Heart left ventricle (tissue), 16 donors: ENCODE measurements around the gene CD8A. TPM values are rescaled to one million over a fixed set of nuclear protein-coding genes. Genes with fewer than 3 reads are reported as not detected.
A peak's percentile ranks its signal among the peaks of the same experiment; 100 is the strongest.
"Not testable (repeated sequence)": the region's sequence is repeated elsewhere in the genome, so short reads cannot be mapped to it uniquely, and the experiment has no call there.

Experiments
- ATAC-seq, 4 donors: fragments of 200-7000 bp; cut with Tn5 transposase; one replicate each; pipeline ENCODE4 v1.9.1; 2020 to 2022; ENCODE audit warnings: moderate library complexity in 4 of 4, mild to moderate bottlenecking in 3 of 4, moderate number of reproducible peaks in 1 of 4
- DNase-seq, 5 donors: peaks; one replicate each; pipeline ENCODE4 v3.0.0-alpha.2; 2020
- H3K27ac ChIP-seq, 12 donors: fragments of 200-600 bp; sonication (generic) in 4 of 12; one replicate each; pipeline versions ENCODE4 v1.5.0 to v1.8.0; 2016 to 2022; ENCODE audit warnings: mild to moderate bottlenecking in 2 of 12
- H3K27me3 ChIP-seq, 9 donors: fragments of 200-600 bp; sonication (generic) in 2 of 9; one replicate each; pipeline versions ENCODE4 v1.5.1 to v1.8.0; 2016 to 2022; ENCODE audit warnings: mild to moderate bottlenecking in 3 of 9
- H3K36me3 ChIP-seq, 9 donors: fragments of 200-600 bp; sonication (generic) in 2 of 9; one replicate each; pipeline versions ENCODE4 v1.5.0 to v1.8.0; 2018 to 2022; ENCODE audit warnings: mild to moderate bottlenecking in 2 of 9
- H3K4me1 ChIP-seq, 12 donors: fragments of 200-600 bp; sonication (generic) in 4 of 12; one replicate each; pipeline versions ENCODE4 v1.5.0 to v1.8.0; 2016 to 2022; ENCODE audit warnings: mild to moderate bottlenecking in 3 of 12
- H3K4me3 ChIP-seq, 12 donors: fragments of 200-600 bp; sonication (generic) in 4 of 12; one replicate each; pipeline versions ENCODE4 v1.5.0 to v1.8.0; 2017 to 2022; ENCODE audit warnings: mild to moderate bottlenecking in 9 of 12, moderate library complexity in 4 of 12
- H3K9me3 ChIP-seq, 12 donors: fragments of 200-600 bp; sonication (generic) in 4 of 12; one replicate each; pipeline versions ENCODE4 v1.5.0 to v1.8.0; 2016 to 2022; ENCODE audit warnings: mild to moderate bottlenecking in 1 of 12
- POLR2A ChIP-seq, 2 donors: fragments of 450-650 bp; IDR thresholded peaks; one replicate each; pipeline ENCODE4 v1.6.1; 2017; ENCODE audit warnings: antibody characterized with exemption in 2 of 2, mild to moderate bottlenecking in 2 of 2, moderate library complexity in 2 of 2
- WGBS, 4 donors: extraction: QIAGEN DNeasy Blood & Tissue Kit in 2 of 4; methylation state at CpG; one replicate each; pipeline versions ENCODE4 v1.1.5 to v1.1.7; 2013 to 2018; 5-methylcytosine and 5-hydroxymethylcytosine counted together
- intact Hi-C, 10 donors: fragments of 100-400 bp; cut with DNase I; formaldehyde crosslinking; loops; one replicate each; pipeline versions ENCODE4 v1.11.1 to v1.14.2; 2022
- polyA plus RNA-seq, 2 donors: library from polyadenylated mRNA; stranded (reverse); fragments of 200-250 nt; gene quantifications; one replicate each; pipeline ENCODE4 v1.2.3, GENCODE V29; 2013
- total RNA-seq, 9 donors: library from RNA; depleted of rRNA in 2 of 9; stranded (reverse); fragments of >200 nt in 2 of 9; fragmentation: NEBNext Ultra II Directional in 3 of 9; extraction: Animal tissue kit (Norgen Biotek cat#: 25700) in 3 of 9; gene quantifications; one replicate each; pipeline versions ENCODE4 v1.1.0 to v1.2.4, GENCODE V29; 2016 to 2023
- TF ChIP-seq, protein P1 (sequence below), 12 donors: fragments of 200-600 bp; sonication (generic) in 4 of 12; IDR thresholded peaks; one replicate each; pipeline versions ENCODE4 v1.5.0 to v1.8.0; 2018 to 2022; ENCODE audit warnings: antibody characterized with exemption in 12 of 12, mild to moderate bottlenecking in 5 of 12
- donor health status: ischemic (EF 13 %, LVEDD 7.1; RV severe dilation, severe dysfunction).
- donor health status: healthy with polysubstance abuse.
- donor health status: DM: no; HTN: yes; CAD: no.
- donor health status: DM: no; HTN: no; CAD: no.
- donor health status: ischemic (EF 25% LVEDD 6.9; RV normal size, moderate dysfunction).
- donor health status: ischemic (EF 25% LVEDD 5.7; RV mildly dilated, moderate dysfunction).
- donor health status: healthy.
- donor health status: DM: yes; HTN: yes; CAD: no.
- donor health status: ischemic (EF 35%, LVEDD 5.7; RV mildly dilated, moderate dysfunction).
- donor health status: nonischemic (EF 11% LVEDD 7.7; RV severe dilation, severe dysfunction).
- donor health status: DM: yes; HTN: yes; CAD: no.
- donor health status: PGD.
- donor health status: ischemic (EF 29% LVEDD 5.4; RV normal size, mild dysfunction).
- donor health status: nonischemic (EF 23%, LVEDD 6.1; RV moderate dilation, normal function).

CD8A gene
- total and polyA plus RNA-seq, 11 donors = 0.24 to 11.1 (median 0.43) TPM; not detected in 1

DNA sequence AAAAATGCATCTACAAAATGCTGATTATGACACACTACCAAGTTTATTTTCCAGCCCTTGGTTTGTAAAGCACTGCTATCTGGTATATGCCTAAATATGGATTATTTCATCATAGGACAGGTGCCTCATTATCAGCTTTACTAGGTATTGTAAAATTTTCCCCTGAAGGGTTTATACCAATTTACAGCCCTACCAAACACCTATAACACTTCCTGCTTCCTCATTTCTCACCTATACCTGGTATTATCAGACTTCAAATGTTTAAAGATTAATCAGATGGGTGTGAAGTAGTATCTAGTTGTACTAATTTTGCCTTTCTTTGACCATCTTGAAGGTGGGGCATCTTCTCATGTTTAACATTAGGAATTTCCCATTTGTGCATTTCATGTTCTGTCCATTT lies 43.8 kb downstream of the CD8A start:
- Histone ChIP-seq H3K27ac (peak overlapping the region in 1 of 12 donors; percentile 42), H3K9me3 (peaks cover 0 to 17% (median 0%) of the 10 kb centered on the region in 12 donors), H3K4me1 (peaks cover 0 to 48% (median 17%) of the 10 kb centered on the region in 12 donors), H3K36me3 (peaks cover 0 to 43% (median 19%) of the 10 kb centered on the region in 9 donors), H3K4me3 (no peak overlapping the region), H3K27me3 (no peaks in the 10 kb centered on the region)
- ATAC-seq (no peak), DNase-seq (no peak)
- intact Hi-C loops = no loop called here
- TF ChIP-seq, protein P1, sequence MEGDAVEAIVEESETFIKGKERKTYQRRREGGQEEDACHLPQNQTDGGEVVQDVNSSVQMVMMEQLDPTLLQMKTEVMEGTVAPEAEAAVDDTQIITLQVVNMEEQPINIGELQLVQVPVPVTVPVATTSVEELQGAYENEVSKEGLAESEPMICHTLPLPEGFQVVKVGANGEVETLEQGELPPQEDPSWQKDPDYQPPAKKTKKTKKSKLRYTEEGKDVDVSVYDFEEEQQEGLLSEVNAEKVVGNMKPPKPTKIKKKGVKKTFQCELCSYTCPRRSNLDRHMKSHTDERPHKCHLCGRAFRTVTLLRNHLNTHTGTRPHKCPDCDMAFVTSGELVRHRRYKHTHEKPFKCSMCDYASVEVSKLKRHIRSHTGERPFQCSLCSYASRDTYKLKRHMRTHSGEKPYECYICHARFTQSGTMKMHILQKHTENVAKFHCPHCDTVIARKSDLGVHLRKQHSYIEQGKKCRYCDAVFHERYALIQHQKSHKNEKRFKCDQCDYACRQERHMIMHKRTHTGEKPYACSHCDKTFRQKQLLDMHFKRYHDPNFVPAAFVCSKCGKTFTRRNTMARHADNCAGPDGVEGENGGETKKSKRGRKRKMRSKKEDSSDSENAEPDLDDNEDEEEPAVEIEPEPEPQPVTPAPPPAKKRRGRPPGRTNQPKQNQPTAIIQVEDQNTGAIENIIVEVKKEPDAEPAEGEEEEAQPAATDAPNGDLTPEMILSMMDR (IDR thresholded peaks at IDR 0.05) = no peak
- TF ChIP-seq POLR2A (IDR thresholded peaks at IDR 0.05) = no peak

DNA sequence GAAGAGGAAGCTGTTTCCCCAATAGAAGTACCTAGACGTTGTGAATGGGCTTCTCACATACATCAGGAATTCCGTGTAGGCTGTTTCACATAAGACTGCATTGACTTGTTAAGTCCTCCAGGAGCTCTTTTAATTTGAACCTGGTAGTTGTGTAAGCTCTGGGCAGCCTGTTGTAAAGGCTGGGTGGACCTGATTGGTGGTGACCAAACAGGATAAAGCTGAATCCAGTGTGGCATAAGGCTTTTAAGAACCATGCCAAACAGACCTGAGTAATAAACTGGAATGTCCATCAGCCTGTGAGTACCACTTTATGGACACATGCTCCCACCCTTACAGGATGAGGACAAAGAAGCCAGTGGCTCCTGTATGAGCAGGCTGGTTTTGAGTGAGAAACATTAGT lies 46.6 kb downstream of the CD8A start:
- Histone ChIP-seq H3K36me3 (peaks cover 0 to 23% (median 17%) of the 10 kb centered on the region in 9 donors), H3K27me3 (no peaks in the 10 kb centered on the region), H3K9me3 (no peaks in the 10 kb centered on the region), H3K4me3 (no peak overlapping the region), H3K4me1 (peaks cover 0 to 40% (median 17%) of the 10 kb centered on the region in 12 donors), H3K27ac (no peak overlapping the region)
- WGBS, 4 donors = 50 to 63% (median 56%) methylated on average over 2 of the region's 2 CpGs
- ATAC-seq = no peak
- no peak for DNase-seq
- intact Hi-C loops = no loop called here
- TF ChIP-seq, protein P1 (IDR thresholded peaks at IDR 0.05) = no peak
- no peak for TF ChIP-seq POLR2A (IDR thresholded peaks at IDR 0.05)

DNA sequence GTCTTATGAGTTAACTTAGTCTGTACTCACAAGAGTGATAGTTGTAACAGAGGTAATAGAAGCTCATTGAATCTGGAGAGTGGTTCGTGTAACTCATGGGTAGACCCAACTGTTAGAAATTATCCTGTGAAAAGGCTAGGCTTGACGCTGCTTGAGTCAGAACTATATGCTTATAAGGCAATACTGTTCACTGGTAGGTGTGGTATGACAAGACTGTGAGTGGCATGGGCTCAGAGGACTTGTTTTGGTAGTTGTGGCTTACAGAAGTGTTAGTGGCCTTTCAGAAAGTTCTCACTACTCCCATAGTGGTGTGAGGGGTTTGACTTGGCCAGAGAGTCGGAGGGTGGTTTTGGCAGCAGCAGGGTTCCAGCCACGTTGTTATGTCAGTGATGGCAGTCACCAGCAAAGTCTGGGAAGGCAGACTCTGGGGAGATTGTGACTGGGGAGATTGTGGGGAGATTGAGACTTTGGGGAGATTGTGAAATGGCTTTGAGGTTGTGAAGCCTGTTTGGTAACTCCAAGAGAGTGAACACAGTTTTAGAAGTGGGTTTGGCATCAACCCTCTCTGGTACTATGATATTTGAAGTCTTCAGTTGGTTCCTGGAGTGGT lies 48.7 kb downstream of the CD8A start:
- DNase-seq, H3K27ac ChIP-seq, H3K27me3 ChIP-seq, ATAC-seq, H3K4me3 ChIP-seq, intact Hi-C loops, H3K9me3 ChIP-seq: not testable (repeated sequence)
- 50 to 60% methylated on average over 1 of the region's 4 CpGs; no CpG with 5 or more reads in 2 of the 4 donors for WGBS, 4 donors
- H3K36me3 ChIP-seq = peaks cover 0 to 23% (median 14%) of the 10 kb centered on the region in 9 donors
- H3K4me1 ChIP-seq = peaks cover 0 to 19% (median 5%) of the 10 kb centered on the region in 12 donors

DNA sequence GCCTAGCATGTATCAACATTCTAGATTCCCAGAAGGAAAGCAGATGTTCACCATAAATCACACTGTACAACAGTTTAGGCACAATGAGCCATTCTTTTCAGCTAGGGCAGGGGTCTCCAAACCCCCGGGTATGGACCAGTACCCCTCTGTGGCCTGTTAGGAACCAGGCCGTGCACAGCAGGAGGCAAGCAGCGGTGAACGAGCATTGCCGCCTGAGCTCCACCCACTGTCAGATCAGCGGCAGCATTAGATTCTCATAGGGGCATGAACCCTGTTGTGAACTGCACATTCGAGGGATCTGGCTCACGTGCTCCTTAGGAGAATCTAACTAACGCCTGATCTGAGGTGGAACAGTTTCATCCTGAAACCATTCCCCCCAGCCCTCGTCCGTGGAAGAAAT lies 50.8 kb downstream of the CD8A start:
- H3K4me1 ChIP-seq, H3K27me3 ChIP-seq, H3K27ac ChIP-seq, DNase-seq, H3K9me3 ChIP-seq, intact Hi-C loops, H3K4me3 ChIP-seq: not testable (repeated sequence)
- peaks cover 0 to 20% (median 13%) of the 10 kb centered on the region in 9 donors for H3K36me3 ChIP-seq
- no CpG with 5 or more reads among the region's 11 CpGs for WGBS, 4 donors
- peak in 2 of 4 donors; percentile 40 to 46 for ATAC-seq

DNA sequence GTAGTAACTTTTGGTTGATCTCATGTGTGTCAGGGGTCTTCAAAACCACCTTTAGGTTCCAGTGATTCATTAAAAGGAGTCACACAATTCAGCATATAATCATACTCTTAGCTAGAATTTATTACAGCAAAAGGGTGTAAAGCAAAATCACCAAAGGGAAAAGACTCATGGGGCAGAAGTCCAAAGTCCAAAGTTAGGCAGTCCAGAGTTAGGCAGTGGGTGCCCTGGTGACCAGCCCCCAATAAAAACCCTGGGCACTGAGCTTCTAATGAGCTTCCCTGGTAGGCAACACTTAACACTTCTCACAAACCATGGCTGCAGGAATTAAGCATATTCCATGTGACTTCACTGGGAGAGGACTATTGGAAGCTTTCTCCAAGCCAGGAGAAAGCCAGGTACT lies 51.2 kb downstream of the CD8A start:
- ATAC-seq, H3K27me3 ChIP-seq, intact Hi-C loops, H3K27ac ChIP-seq, H3K9me3 ChIP-seq, H3K4me3 ChIP-seq, H3K4me1 ChIP-seq, DNase-seq: not testable (repeated sequence)
- H3K36me3 ChIP-seq = peaks cover 0 to 17% (median 10%) of the 10 kb centered on the region in 9 donors

DNA sequence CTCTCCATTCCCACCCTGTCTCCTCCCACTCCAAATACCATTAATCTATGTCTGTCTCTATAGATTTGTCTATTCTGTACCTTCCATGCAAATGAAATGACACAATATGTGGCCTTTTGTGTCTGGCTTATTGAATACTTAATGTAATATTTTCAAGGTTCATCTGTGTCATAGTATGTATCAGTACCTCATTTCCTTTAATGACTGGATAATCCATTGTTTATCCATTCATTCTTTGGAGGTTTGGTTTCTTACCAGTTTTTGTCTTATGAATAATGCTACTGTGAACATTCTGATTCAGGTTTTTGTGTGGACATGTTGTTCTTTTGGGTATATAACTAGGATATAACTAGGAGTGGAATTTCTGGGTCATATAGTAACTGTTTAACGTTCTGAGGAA lies 55.8 kb downstream of the CD8A start:
- no CpG with 5 or more reads among the region's 1 CpG for WGBS, 4 donors
- DNase-seq, H3K9me3 ChIP-seq: not testable (repeated sequence)

More for the DNA sequence above, 55.8 kb downstream of the CD8A start:
- H3K4me1 ChIP-seq, intact Hi-C loops, ATAC-seq, H3K4me3 ChIP-seq, H3K27me3 ChIP-seq, H3K36me3 ChIP-seq, H3K27ac ChIP-seq: not testable (repeated sequence)

Other genes starting within 250 kb of the CD8A start
- gene CHMP3, start 227.5 kb downstream of the CD8A start, total RNA-seq = 100 to 1,000 TPM in 7 of 9 donors, 10 to 100 TPM in 2; 75.4 to 178 (median 145) TPM
- gene CHMP3, start 227.5 kb downstream of the CD8A start, polyA plus RNA-seq = 100 to 1,000 TPM in 1 of 2 donors, 10 to 100 TPM in 1; 50.0 to 120 TPM
- gene RNF103, start 167.0 kb downstream of the CD8A start, total RNA-seq = 10 to 100 TPM; 37.9 to 75.4 (median 55.3) TPM
- 10 to 100 TPM; 28.8 to 50.2 TPM for gene RNF103, start 167.0 kb downstream of the CD8A start, polyA plus RNA-seq
- gene RMND5A, start 70.6 kb downstream of the CD8A start, total RNA-seq = 100 to 1,000 TPM in 4 of 9 donors, 10 to 100 TPM in 5; 56.2 to 148 (median 91.7) TPM
- gene RMND5A, start 70.6 kb downstream of the CD8A start, polyA plus RNA-seq = 10 to 100 TPM; 29.9 to 62.6 TPM
- gene CD8B, start 71.0 kb upstream of the CD8A start, total RNA-seq = 1 to 10 TPM in 2 of 9 donors, under 1 TPM in 1, not detected in 6; 0.42 to 4.0 (median 1.6) TPM
- gene CD8B, start 71.0 kb upstream of the CD8A start, polyA plus RNA-seq = under 1 TPM in 1 of 2 donors, not detected in 1; 0.21 TPM
- gene RGPD1, start 151.2 kb upstream of the CD8A start, total RNA-seq = 1 to 10 TPM in 3 of 9 donors, under 1 TPM in 6; 0.16 to 1.5 (median 0.37) TPM
- gene RGPD1, start 151.2 kb upstream of the CD8A start, polyA plus RNA-seq = under 1 TPM in 1 of 2 donors, not detected in 1; 0.51 TPM
- gene PLGLB1, start 230.9 kb upstream of the CD8A start, total RNA-seq = 1 to 10 TPM in 8 of 9 donors, under 1 TPM in 1; 0.60 to 3.3 (median 1.7) TPM
- 1 to 10 TPM in 1 of 2 donors, under 1 TPM in 1; 0.42 to 2.2 TPM for gene PLGLB1, start 230.9 kb upstream of the CD8A start, polyA plus RNA-seq